ENCODE measurements around the gene OMA1. TPM values are rescaled to one million over a fixed set of nuclear protein-coding genes. Genes with fewer than 3 reads are reported as not detected.
A peak's percentile ranks its signal among the peaks of the same experiment; 100 is the strongest.
"Not testable (repeated sequence)": the region's sequence is repeated elsewhere in the genome, so short reads cannot be mapped to it uniquely, and the experiment has no call there.

OMA1 gene
- polyA plus RNA-seq, 1 donor, result 33.7 TPM

- Histone ChIP-seq H3K9me3 (ENCODE audit: control insufficient read depth, low read depth, low read length) (no peaks in the 10 kb centered on the region), H3K27ac (ENCODE audit: low read length) (no peak overlapping the region), H3K4me1 (ENCODE audit: control insufficient read depth, insufficient read depth, low read length) (no peaks in the 10 kb centered on the region), H3K36me3 (ENCODE audit: control insufficient read depth, insufficient read depth, low read length) (no peaks in the 10 kb centered on the region), H3K4me3 (ENCODE audit: low read length) (no peak overlapping the region), H3K27me3 (ENCODE audit: control insufficient read depth, insufficient read depth, low read length) (peaks cover 5% of the 10 kb centered on the region)
- no peak for DNase-seq
- WGBS (ENCODE audit: insufficient coverage, low lambda C conversion rate), result no CpG with 5 or more reads among the region's 8 CpGs
These were observed 37.8 kb upstream of the OMA1 start for GRCh38 chr1:58584082-58584895.

- H3K4me3 ChIP-seq (ENCODE audit: low read length), result no peak overlapping the region
- H3K27me3 ChIP-seq (ENCODE audit: control insufficient read depth, insufficient read depth, low read length), result peaks cover 5% of the 10 kb centered on the region
- H3K27ac ChIP-seq (ENCODE audit: low read length), result no peak overlapping the region
- H3K9me3 ChIP-seq (ENCODE audit: control insufficient read depth, low read depth, low read length), result no peaks in the 10 kb centered on the region
- no peaks in the 10 kb centered on the region for H3K36me3 ChIP-seq (ENCODE audit: control insufficient read depth, insufficient read depth, low read length)
- DNase-seq, result no peak
- no peaks in the 10 kb centered on the region for H3K4me1 ChIP-seq (ENCODE audit: control insufficient read depth, insufficient read depth, low read length)
- 83% methylated on average over 1 of the region's 1 CpG for WGBS (ENCODE audit: insufficient coverage, low lambda C conversion rate)
These were observed 37.0 kb upstream of the OMA1 start for GRCh38 chr1:58583496-58583895.

DNA sequence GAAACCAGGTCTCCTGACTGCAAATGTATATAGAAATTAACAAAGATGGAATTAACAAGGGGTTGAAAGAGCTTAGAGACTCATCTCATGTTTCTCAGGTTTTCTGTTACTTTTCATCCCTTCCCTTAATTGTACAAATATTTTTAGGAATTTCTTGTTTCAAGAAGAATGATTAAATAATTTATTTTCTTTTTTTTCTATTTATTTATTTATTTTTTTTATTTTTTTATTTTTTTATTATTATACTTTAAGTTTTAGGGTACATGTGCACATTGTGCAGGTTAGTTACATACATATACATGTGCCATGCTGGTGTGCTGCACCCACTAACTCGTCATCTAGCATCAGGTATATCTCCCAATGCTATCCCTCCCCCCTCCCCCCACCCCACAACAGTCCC, 35.6 kb upstream of the OMA1 start:
- H3K27me3 ChIP-seq (ENCODE audit: control insufficient read depth, insufficient read depth, low read length), result peaks cover 17% of the 10 kb centered on the region
- no CpG with 5 or more reads among the region's 1 CpG for WGBS (ENCODE audit: insufficient coverage, low lambda C conversion rate)
- H3K4me3 ChIP-seq (ENCODE audit: low read length); H3K36me3 ChIP-seq (ENCODE audit: control insufficient read depth, insufficient read depth, low read length); H3K9me3 ChIP-seq (ENCODE audit: control insufficient read depth, low read depth, low read length); H3K4me1 ChIP-seq (ENCODE audit: control insufficient read depth, insufficient read depth, low read length); H3K27ac ChIP-seq (ENCODE audit: low read length); DNase-seq: not testable (repeated sequence)

DNA sequence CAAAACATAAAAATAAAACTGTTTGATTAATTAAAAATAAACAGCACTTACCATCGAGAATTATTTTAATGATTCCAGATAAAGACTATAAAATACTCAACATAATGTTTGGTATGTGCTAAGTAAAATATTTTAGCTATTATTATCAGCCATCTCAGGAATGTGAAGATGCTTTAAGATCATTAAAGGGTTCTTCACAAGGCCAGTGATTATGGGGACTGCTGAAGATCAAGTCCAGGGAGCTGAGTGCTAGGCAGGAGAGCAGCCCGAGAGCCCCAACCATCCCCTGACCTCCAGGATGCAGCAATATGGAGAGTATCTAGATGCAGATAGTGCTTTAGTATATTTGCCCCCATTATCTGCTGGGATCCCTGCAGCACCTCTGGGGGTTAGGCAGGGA, 35.1 kb upstream of the OMA1 start:
- peaks cover 22% of the 10 kb centered on the region for H3K27me3 ChIP-seq (ENCODE audit: control insufficient read depth, insufficient read depth, low read length)
- H3K4me3 ChIP-seq (ENCODE audit: low read length), result no peak overlapping the region
- WGBS (ENCODE audit: insufficient coverage, low lambda C conversion rate), result 78% methylated on average over 1 of the region's 2 CpGs
- H3K9me3 ChIP-seq (ENCODE audit: control insufficient read depth, low read depth, low read length), result peaks cover 5% of the 10 kb centered on the region
- no peak overlapping the region for H3K27ac ChIP-seq (ENCODE audit: low read length)
- H3K36me3 ChIP-seq (ENCODE audit: control insufficient read depth, insufficient read depth, low read length), result no peaks in the 10 kb centered on the region
- no peak for DNase-seq
- H3K4me1 ChIP-seq (ENCODE audit: control insufficient read depth, insufficient read depth, low read length), result peaks cover 2% of the 10 kb centered on the region

DNA sequence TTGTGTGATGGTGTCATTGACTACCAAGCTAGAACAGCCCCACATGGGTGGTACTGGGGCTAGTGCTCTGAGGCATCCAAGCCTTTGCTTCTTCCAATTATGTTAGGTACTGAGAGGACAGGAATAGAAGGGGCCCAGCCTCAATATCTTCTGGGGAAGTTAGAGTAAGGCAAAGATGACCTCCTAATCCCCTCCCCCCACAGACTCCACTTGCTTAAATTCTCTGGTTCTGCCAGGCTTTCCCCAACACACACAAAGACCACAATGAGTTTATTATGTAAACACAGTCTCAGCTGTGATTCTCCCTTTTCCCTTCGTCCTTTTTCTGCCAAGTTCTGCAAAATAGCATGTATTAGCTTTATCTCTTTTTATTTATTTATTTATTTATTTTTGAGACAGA, 33.7 kb upstream of the OMA1 start:
- Histone ChIP-seq H3K27me3 (ENCODE audit: control insufficient read depth, insufficient read depth, low read length) (peaks cover 30% of the 10 kb centered on the region), H3K36me3 (ENCODE audit: control insufficient read depth, insufficient read depth, low read length) (no peaks in the 10 kb centered on the region), H3K9me3 (ENCODE audit: control insufficient read depth, low read depth, low read length) (peaks cover 13% of the 10 kb centered on the region), H3K27ac (ENCODE audit: low read length) (no peak overlapping the region), H3K4me1 (ENCODE audit: control insufficient read depth, insufficient read depth, low read length) (peaks cover 11% of the 10 kb centered on the region), H3K4me3 (ENCODE audit: low read length) (no peak overlapping the region)
- 89% methylated on average over 1 of the region's 1 CpG for WGBS (ENCODE audit: insufficient coverage, low lambda C conversion rate)
- DNase-seq, result no peak

- Histone ChIP-seq H3K27ac (ENCODE audit: low read length) (no peak overlapping the region), H3K9me3 (ENCODE audit: control insufficient read depth, low read depth, low read length) (peaks cover 13% of the 10 kb centered on the region), H3K27me3 (ENCODE audit: control insufficient read depth, insufficient read depth, low read length) (peaks cover 36% of the 10 kb centered on the region), H3K36me3 (ENCODE audit: control insufficient read depth, insufficient read depth, low read length) (no peaks in the 10 kb centered on the region), H3K4me1 (ENCODE audit: control insufficient read depth, insufficient read depth, low read length) (peaks cover 11% of the 10 kb centered on the region), H3K4me3 (ENCODE audit: low read length) (no peak overlapping the region)
- WGBS (ENCODE audit: insufficient coverage, low lambda C conversion rate), result no CpG with 5 or more reads among the region's 3 CpGs
- no peak for DNase-seq
These were observed 31.1 kb upstream of the OMA1 start for GRCh38 chr1:58577654-58578030.

DNA sequence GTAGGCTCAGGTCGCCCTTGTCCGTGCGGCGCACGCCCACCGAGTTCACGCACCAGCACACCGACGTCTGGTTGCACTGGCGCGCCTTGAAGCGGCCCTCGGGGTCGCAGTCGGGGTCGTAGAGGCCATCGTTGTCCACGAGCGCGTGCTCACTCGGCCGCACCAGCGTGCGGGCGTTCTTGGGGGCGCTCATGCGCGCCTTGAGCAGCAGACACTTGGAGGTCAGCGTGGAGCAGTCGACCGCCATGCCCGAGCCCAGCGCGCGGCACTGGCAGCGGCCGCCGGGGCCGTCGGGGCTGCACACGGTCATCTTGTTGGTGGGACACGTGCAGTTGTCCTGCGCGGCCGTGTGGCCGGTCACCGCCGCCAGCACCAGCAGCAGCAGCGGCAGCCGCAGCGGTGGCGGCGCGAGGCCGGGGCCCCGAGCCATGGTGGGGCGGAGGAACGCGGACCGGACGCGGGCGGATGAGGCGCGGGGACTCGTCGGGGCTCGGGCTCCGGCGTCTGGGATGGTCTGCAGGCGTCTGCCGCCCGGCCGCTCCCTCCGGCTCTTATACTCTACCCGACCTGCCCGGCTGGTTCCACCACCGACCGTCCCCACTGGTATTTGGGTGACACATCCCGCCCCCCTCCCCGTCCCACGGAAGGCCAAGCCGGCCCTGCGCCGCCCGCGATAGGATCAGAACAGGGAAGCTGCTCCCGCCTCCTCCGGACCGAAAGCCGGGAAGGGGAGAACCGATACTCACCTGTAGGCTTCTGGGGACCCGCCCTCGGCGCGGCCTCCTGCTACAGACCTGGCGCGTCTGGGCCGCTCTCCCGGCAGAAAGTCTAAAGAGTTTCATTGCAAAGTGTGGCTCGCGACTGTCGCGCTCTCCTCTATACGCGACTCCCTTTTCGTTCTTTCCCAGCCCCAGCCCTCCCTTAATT, 30.5 kb upstream of the OMA1 start, which contains the start of gene TACSTD2:
TACSTD2 (minus strand) TSS at position 526 of the 927 bp plus-strand sequence; CDS start at position 430, 96 bp downstream.
- Histone ChIP-seq H3K27me3 (ENCODE audit: control insufficient read depth, insufficient read depth, low read length) (peaks cover 36% of the 10 kb centered on the region), H3K9me3 (ENCODE audit: control insufficient read depth, low read depth, low read length) (peaks cover 13% of the 10 kb centered on the region), H3K27ac (ENCODE audit: low read length) (no peak within 1 kb of the TSS), H3K4me3 (ENCODE audit: low read length) (peak within 1 kb of the TSS; percentile 35), H3K4me1 (ENCODE audit: control insufficient read depth, insufficient read depth, low read length) (peaks cover 11% of the 10 kb centered on the region), H3K36me3 (ENCODE audit: control insufficient read depth, insufficient read depth, low read length) (no peaks in the 10 kb centered on the region)
- WGBS (ENCODE audit: insufficient coverage, low lambda C conversion rate), result 0% methylated on average over 3 of the region's 107 CpGs
- DNase-seq, result peak; percentile 44 to 78

GRCh38 chr1:58576325-58576726, 29.8 kb upstream of the OMA1 start:
- H3K27ac ChIP-seq (ENCODE audit: low read length), result no peak overlapping the region
- no CpG with 5 or more reads among the region's 43 CpGs for WGBS (ENCODE audit: insufficient coverage, low lambda C conversion rate)
- H3K27me3 ChIP-seq (ENCODE audit: control insufficient read depth, insufficient read depth, low read length), result peaks cover 36% of the 10 kb centered on the region
- peak; percentile 11 to 54 for DNase-seq
- peaks cover 13% of the 10 kb centered on the region for H3K9me3 ChIP-seq (ENCODE audit: control insufficient read depth, low read depth, low read length)
- no peaks in the 10 kb centered on the region for H3K36me3 ChIP-seq (ENCODE audit: control insufficient read depth, insufficient read depth, low read length)
- peaks cover 11% of the 10 kb centered on the region for H3K4me1 ChIP-seq (ENCODE audit: control insufficient read depth, insufficient read depth, low read length)
- peak overlapping the region; percentile 35 for H3K4me3 ChIP-seq (ENCODE audit: low read length)

GRCh38 chr1:58575551-58576324, 29.2 kb upstream of the OMA1 start:
- H3K9me3 ChIP-seq (ENCODE audit: control insufficient read depth, low read depth, low read length), result peaks cover 13% of the 10 kb centered on the region
- H3K27ac ChIP-seq (ENCODE audit: low read length), result no peak overlapping the region
- H3K4me3 ChIP-seq (ENCODE audit: low read length), result peak overlapping the region; percentile 35
- DNase-seq, result no peak
- peaks cover 11% of the 10 kb centered on the region for H3K4me1 ChIP-seq (ENCODE audit: control insufficient read depth, insufficient read depth, low read length)
- 83% methylated on average over 3 of the region's 32 CpGs for WGBS (ENCODE audit: insufficient coverage, low lambda C conversion rate)
- no peaks in the 10 kb centered on the region for H3K36me3 ChIP-seq (ENCODE audit: control insufficient read depth, insufficient read depth, low read length)
- peaks cover 36% of the 10 kb centered on the region for H3K27me3 ChIP-seq (ENCODE audit: control insufficient read depth, insufficient read depth, low read length)

- Histone ChIP-seq H3K27me3 (ENCODE audit: control insufficient read depth, insufficient read depth, low read length) (peaks cover 36% of the 10 kb centered on the region), H3K4me1 (ENCODE audit: control insufficient read depth, insufficient read depth, low read length) (peaks cover 11% of the 10 kb centered on the region), H3K4me3 (ENCODE audit: low read length) (no peak overlapping the region), H3K27ac (ENCODE audit: low read length) (no peak overlapping the region), H3K36me3 (ENCODE audit: control insufficient read depth, insufficient read depth, low read length) (no peaks in the 10 kb centered on the region), H3K9me3 (ENCODE audit: control insufficient read depth, low read depth, low read length) (peaks cover 13% of the 10 kb centered on the region)
- no peak for DNase-seq
- WGBS (ENCODE audit: insufficient coverage, low lambda C conversion rate), result 92% methylated on average over 2 of the region's 2 CpGs
These were observed 28.3 kb upstream of the OMA1 start for GRCh38 chr1:58574816-58575215.
